NCI-H1092 treated with DMSO at 0.1 percent for 48 hours (cell line): ENCODE data around the gene FRK.
"Not testable (repeated sequence)": the region's sequence is repeated elsewhere in the genome, so short reads cannot be mapped to it uniquely, and the experiment has no call there.

Source experiments
- DNase-seq: peaks from one replicate; lab custom pipeline; 2025; lab: John Stamatoyannopoulos, UW

The FRK gene

GRCh38 chr6:115944829-115945228 lies 115.9 kb downstream of the FRK start:
- DNase-seq, result not testable (repeated sequence)

DNA sequence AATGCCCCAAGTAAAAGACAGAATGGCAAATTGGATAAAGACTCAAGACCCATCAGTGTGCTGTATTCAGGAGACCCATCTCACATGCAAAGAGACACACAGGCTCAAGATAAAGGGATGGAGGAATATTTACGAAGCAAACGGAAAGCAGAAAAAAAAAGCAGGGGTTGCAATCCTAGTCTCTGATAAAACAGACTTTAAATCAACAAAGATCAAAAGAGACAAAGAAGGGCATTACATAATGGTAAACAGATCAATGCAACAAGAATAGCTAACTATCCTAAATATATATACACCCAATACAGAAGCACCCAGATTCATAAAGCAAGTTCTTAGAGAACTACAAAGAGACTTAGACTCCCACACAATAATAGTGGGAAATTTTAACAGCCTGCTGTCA lies 123.2 kb downstream of the FRK start:
- DNase-seq, result not testable (repeated sequence)

GRCh38 chr6:115935361-115935760 lies 125.3 kb downstream of the FRK start:
- no peak for DNase-seq

GRCh38 chr6:115934829-115935228 lies 125.9 kb downstream of the FRK start:
- DNase-seq, result no peak

DNA sequence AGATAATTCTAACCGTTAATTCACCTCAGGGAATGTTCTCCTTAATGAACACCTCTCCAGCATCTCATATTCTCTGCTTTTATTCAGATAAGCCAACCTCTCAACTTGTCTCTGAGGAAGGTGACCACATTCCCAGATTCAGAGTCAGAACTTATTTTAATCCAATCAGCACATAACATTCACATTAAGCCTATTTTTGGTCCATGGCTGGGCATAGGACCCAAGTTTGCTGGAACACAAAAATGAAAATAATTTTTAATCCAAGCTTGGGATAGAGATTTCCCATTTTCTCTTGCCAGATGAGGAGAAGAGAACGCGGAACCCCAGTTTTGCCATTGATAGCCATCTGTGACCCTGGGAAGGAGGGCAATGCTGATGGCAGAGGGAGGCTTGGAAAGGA lies 126.5 kb downstream of the FRK start:
- DNase-seq, result no peak

GRCh38 chr6:115932481-115932880 lies 128.2 kb downstream of the FRK start:
- DNase-seq, result no peak

GRCh38 chr6:115928000-115928399 lies 132.7 kb downstream of the FRK start:
- not testable (repeated sequence) for DNase-seq

DNA sequence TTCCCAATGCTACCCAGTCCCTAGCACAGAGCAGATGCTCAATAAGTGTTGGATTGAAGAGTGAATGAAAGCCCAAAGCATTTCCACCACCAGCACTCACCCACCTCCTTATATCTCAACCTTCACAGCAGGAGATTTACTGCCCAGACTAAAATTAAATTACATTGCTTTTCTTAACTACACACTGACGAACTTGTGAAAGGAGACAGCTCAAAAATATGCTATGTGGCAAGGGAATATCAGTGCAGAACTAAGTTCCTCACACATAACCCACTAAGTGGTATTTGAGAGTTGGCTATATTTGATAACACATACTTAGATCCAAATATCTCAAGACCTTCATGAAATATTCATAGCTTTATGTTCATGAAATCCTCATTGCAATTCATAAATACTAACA lies 137.7 kb downstream of the FRK start:
- no peak for DNase-seq

DNA sequence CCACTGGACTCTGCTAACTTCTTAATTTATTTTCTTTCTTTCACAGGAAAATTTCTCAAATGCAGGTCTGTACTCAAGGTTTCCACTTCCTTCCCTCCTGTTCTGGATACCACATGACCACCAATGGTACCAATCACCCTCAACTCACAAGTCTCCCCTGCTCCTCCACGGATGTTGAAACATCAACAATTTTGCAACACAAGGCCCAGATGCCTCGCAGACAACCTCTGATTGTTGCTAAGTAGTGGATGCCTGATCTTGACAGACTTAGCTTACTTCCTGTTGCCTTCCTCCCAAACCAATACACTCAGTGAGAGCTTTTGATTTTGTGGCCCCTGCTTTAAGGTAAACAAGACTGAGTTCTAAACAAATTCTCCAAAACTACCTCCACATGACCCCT lies 146.6 kb downstream of the FRK start:
- DNase-seq, result no peak

- no peak for DNase-seq
Measured at GRCh38 chr6:115909923-115910546, 150.7 kb downstream of the FRK start.

DNA sequence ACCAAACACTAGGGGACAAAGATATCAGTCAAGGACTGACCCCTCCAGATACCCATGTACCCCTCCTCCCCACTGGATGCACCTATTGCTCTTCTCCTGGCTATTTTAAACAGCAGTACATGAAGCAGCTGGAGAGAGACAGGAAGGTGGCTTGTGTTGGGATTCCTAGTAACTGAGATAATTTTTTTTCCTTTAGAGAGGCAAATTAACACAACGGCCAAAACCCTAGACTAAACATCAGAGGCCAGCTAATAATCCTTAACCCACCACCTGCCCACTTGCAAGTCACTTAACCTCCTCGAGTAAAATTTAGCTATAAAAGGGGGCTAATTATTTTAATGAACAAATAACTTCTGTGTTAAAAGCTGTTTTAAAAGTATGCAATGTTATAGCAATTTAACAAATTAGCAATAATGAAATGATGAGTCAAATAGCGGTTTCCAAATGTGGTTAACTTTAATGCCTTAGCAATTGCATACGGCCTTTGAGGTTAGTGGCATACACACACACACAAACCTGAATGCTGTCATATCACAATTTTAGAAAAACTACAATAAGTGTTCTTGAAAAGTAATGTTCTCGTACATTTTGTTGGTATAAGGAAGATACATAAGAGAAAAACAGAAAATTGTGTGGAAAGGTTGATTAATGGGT lies 151.7 kb downstream of the FRK start:
- DNase-seq, result no peak

DNA sequence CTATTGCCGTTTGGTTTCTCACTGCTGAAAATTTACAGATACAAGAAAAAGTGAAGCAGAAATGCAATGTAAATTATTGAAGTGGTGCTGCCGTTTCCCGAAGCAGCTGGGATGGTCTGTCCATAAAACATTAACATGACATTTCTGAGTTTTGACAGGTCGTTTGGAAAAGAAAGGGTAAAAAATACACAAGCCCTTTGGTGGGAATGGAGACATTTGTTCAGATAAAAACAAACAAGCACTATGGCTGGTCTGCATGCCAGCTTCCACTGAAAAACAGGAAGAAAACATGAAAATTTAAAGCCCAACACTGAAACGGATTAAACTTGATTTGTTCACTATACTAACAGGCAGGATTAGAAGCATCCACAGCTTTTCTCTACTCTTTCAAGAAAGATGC lies 155.2 kb downstream of the FRK start:
- no peak for DNase-seq

GRCh38 chr6:115902436-115902835 lies 158.3 kb downstream of the FRK start:
- no peak for DNase-seq

DNA sequence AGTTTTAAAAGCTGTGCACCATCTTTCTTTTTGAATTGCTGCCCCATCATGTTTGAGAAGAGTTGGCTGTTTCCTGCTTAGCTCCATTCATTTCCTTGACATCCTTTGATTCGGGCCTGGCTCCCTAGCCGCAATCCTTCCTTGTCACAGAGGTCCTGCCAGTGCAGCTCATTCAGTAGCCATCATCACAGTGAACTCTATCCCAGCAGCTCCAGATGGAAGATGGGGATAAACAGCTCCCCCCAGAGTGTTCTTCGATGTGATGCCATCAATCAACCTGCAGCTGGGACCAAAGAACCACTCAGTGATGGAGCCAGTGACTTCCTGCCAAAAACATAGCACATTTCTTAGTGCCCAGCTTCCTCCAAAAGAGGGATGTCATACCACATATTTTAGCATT lies 158.8 kb downstream of the FRK start:
- no peak for DNase-seq

GRCh38 chr6:115899730-115900282 lies 160.9 kb downstream of the FRK start:
- DNase-seq, result no peak

GRCh38 chr6:115898246-115898645 lies 162.4 kb downstream of the FRK start:
- no peak for DNase-seq

GRCh38 chr6:115896538-115897129 lies 164.1 kb downstream of the FRK start:
- no peak for DNase-seq

DNA sequence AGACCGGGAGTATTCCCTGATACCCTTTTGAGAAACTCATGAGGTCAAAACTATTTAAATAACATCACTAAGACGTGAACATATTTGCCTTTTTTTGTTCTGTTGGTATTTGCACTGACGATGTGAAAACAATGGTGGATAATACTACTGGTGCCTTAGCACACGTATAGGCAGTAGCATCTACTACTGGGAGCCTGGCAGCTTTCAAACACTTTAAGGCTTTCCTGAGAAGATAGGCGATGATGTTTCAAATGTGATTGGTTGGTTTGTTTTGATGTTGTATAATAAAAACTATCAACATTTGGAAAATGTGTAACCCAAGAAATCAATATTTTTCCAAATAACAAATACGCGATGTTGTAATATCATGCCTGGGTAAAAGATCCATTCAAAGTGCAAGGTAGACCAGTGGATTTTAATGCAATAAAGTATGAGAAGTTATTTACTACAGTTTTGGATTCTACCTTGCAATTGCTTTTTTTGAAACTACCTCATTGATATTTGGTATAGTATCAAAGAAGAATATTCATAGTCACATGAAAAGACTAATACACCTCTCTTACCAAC lies 166.2 kb downstream of the FRK start:
- no peak for DNase-seq

DNA sequence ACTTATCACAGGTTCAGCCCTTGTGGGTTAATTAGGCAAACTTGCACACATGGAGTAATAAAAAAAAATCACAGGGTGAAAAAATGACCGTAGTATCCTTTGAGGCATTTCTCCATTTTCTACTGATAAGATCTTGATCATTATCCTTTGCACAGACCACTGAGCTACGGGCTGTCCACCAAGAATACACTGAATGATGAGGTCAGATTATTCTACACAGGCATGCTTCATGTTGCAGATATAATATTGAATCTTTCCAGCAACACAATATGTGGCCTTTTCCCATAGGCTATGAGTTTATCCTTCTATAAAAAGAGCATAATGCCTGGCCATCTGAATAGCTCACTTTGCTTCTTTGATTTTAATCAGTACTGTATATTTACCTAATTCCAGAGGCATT lies 168.9 kb downstream of the FRK start:
- no peak for DNase-seq

GRCh38 chr6:115891111-115891669 lies 169.5 kb downstream of the FRK start:
- DNase-seq, result no peak

- DNase-seq, result no peak
Measured at GRCh38 chr6:115890238-115890637, 170.5 kb downstream of the FRK start.

DNA sequence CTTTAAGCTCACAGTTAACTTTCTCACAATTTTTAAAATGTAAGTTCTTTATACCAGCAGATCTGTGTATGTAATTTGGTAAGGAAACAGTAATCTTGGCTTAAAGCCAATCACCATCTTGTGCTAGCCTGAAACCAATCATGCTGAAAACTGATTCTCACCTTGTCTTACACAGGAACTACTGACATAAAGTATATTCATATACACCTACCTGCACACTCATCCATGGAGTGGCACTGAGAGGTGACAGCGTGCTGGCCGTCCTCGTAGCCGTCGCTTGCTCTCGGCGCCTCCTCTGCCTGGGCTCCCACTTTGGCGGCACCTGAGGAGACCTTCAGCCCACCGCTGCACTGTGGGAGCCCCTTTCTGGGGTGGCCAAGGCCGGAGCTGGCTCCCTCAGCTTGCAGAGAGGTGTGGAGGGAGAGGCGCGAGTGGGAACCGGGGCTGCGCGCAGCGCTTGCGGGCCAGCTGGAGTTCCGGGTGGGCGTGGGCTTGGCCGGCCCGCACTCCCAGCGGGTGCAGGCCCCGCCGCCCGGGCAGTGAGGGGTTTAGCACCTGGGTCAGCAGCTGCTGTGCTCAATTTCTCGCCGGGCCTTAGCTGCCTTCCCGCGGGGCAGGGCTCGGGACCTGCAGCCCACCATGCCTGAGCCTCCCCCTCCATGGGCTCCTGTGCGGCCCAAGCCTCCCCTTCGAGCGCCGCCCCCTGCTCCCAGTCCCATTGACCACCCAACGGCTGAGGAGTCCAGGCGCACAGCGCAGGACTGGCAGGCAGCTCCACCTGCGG lies 171.8 kb downstream of the FRK start:
- not testable (repeated sequence) for DNase-seq
